ENCODE measurements around the gene SMURF1. TPM values are rescaled to one million over a fixed set of nuclear protein-coding genes. Genes with fewer than 3 reads are reported as not detected.

Gene SMURF1
- total RNA-seq, 4 donors from 2014 or later = 26.9 to 74.9 (median 30.2) TPM

GRCh38 chr7:98996150-98996552 lies 147.8 kb downstream of the SMURF1 start:
- H3K4me1 ChIP-seq = no peaks in the 10 kb centered on the region
- DNase-seq (ENCODE audit: low spot score in 2 of 2) = peak; percentile 5 to 58
- TF ChIP-seq EP300 (IDR thresholded peaks at IDR 0.05) = no peak
- TF ChIP-seq POLR2A (IDR thresholded peaks at IDR 0.05) = no peak
- H3K27me3 ChIP-seq = no peaks in the 10 kb centered on the region
- H3K9me3 ChIP-seq = no peaks in the 10 kb centered on the region
- H3K27ac ChIP-seq = no peak overlapping the region
- WGBS = 91% methylated on average over 15 of the region's 15 CpGs
- no peak overlapping the region for H3K4me3 ChIP-seq
- H3K36me3 ChIP-seq = peaks cover 91% of the 10 kb centered on the region

GRCh38 chr7:98995523-98996149 lies 148.3 kb downstream of the SMURF1 start:
- TF ChIP-seq EP300 (IDR thresholded peaks at IDR 0.05) = no peak
- TF ChIP-seq POLR2AphosphoS5 (IDR thresholded peaks at IDR 0.05) = no peak
- no peak for TF ChIP-seq CTCF (IDR thresholded peaks at IDR 0.05)
- TF ChIP-seq POLR2A (IDR thresholded peaks at IDR 0.05) = no peak
- no peaks in the 10 kb centered on the region for H3K27me3 ChIP-seq
- H3K27ac ChIP-seq = no peak overlapping the region
- WGBS = 96% methylated on average over 16 of the region's 16 CpGs
- H3K9me3 ChIP-seq = no peaks in the 10 kb centered on the region
- peak; percentile 52 to 54 for DNase-seq (ENCODE audit: low spot score in 2 of 2)
- H3K4me3 ChIP-seq = no peak overlapping the region
- H3K4me1 ChIP-seq = no peaks in the 10 kb centered on the region
- H3K36me3 ChIP-seq = peaks cover 91% of the 10 kb centered on the region

GRCh38 chr7:98995111-98995510 lies 148.8 kb downstream of the SMURF1 start:
- Histone ChIP-seq H3K27ac (no peak overlapping the region), H3K27me3 (no peaks in the 10 kb centered on the region), H3K36me3 (peaks cover 91% of the 10 kb centered on the region), H3K4me3 (no peak overlapping the region), H3K4me1 (no peaks in the 10 kb centered on the region), H3K9me3 (no peaks in the 10 kb centered on the region)
- DNase-seq (ENCODE audit: low spot score in 2 of 2) = peak; percentile 54 to 62
- WGBS = 96% methylated on average over 13 of the region's 13 CpGs
- TF ChIP-seq POLR2AphosphoS5 (IDR thresholded peaks at IDR 0.05) (no peak), POLR2A (IDR thresholded peaks at IDR 0.05) (no peak), EP300 (IDR thresholded peaks at IDR 0.05) (no peak), CTCF (IDR thresholded peaks at IDR 0.05) (no peak)

- peaks cover 91% of the 10 kb centered on the region for H3K36me3 ChIP-seq
- DNase-seq (ENCODE audit: low spot score in 2 of 2) = peak; percentile 45 to 50
These were observed 149.6 kb downstream of the SMURF1 start for GRCh38 chr7:98994046-98994944.

More at GRCh38 chr7:98994046-98994944, 149.6 kb downstream of the SMURF1 start:
- H3K4me3 ChIP-seq = no peak overlapping the region
- no peak overlapping the region for H3K27ac ChIP-seq
- 91% methylated on average over 28 of the region's 34 CpGs for WGBS
- H3K4me1 ChIP-seq = no peaks in the 10 kb centered on the region
- H3K27me3 ChIP-seq = no peaks in the 10 kb centered on the region
- TF ChIP-seq POLR2A (IDR thresholded peaks at IDR 0.05) (no peak), EP300 (IDR thresholded peaks at IDR 0.05) (no peak), POLR2AphosphoS5 (IDR thresholded peaks at IDR 0.05) (no peak), CTCF (IDR thresholded peaks at IDR 0.05) (no peak)
- no peaks in the 10 kb centered on the region for H3K9me3 ChIP-seq

All from suprapubic skin (tissue), 4 donors.